Osteoblast (primary cell): ENCODE results near the gene FRMD5. TPM values are rescaled to one million over a fixed set of nuclear protein-coding genes. Genes with fewer than 3 reads are reported as not detected.

Experiments
- DNase-seq: peaks from one replicate; pipeline ENCODE4 v3.0.0; 2011; ENCODE audit warnings: low spot score, mixed read lengths; ENCODE audit not compliant: insufficient read length; ENCODE audit errors: missing footprints
- H2AFZ ChIP-seq: 2 replicates; pipeline ENCODE4 v1.6.0; 2011; ENCODE audit warnings: mild to moderate bottlenecking, low read length
- H3K27ac ChIP-seq: 2 replicates; pipeline ENCODE4 v1.5.1; 2011; ENCODE audit warnings: mild to moderate bottlenecking, low read depth, low read length, moderate library complexity
- H3K27me3 ChIP-seq: 2 replicates; pipeline ENCODE4 v1.6.0; 2012; ENCODE audit warnings: mild to moderate bottlenecking, control low read depth, inconsistent platforms, low read length, moderate library complexity; ENCODE audit not compliant: insufficient read depth
- H3K36me3 ChIP-seq: 2 replicates; pipeline ENCODE4 v1.5.1; 2011; ENCODE audit warnings: mild to moderate bottlenecking, low read length, control low read depth, moderate library complexity; ENCODE audit not compliant: insufficient read depth
- H3K4me1 ChIP-seq: 2 replicates; pipeline ENCODE4 v1.5.1; 2011; ENCODE audit warnings: mild to moderate bottlenecking, low read length, control low read depth, moderate library complexity; ENCODE audit not compliant: insufficient read depth
- H3K4me2 ChIP-seq: 2 replicates; pipeline ENCODE4 v1.6.0; 2011; ENCODE audit warnings: mild to moderate bottlenecking, low read length; ENCODE audit not compliant: insufficient read depth
- H3K4me3 ChIP-seq: fragments of 200-600 bp; sonication (generic); 3 replicates; pipeline ENCODE4 v1.5.1; 2012; ENCODE audit warnings: mild to moderate bottlenecking, low read length, inconsistent platforms; ENCODE audit not compliant: insufficient read depth
- H3K79me2 ChIP-seq: 2 replicates; pipeline ENCODE4 v1.6.0; 2012; ENCODE audit warnings: mild to moderate bottlenecking, low read length, control low read depth, inconsistent platforms; ENCODE audit not compliant: insufficient read depth
- H3K9me3 ChIP-seq: 2 replicates; pipeline ENCODE4 v1.5.1; 2011; ENCODE audit warnings: low read depth, low read length, control low read depth
- H4K20me1 ChIP-seq: 2 replicates; pipeline ENCODE4 v1.6.0; 2012; ENCODE audit warnings: mild to moderate bottlenecking, low read length, control low read depth; ENCODE audit not compliant: insufficient read depth
- CTCF ChIP-seq: IDR thresholded peaks from 2 replicates; pipeline ENCODE4 v1.5.1; 2011; ENCODE audit warnings: mild to moderate bottlenecking, low read depth, low read length, moderate library complexity; ENCODE audit errors: extremely low read depth
- total RNA-seq: library from RNA; depleted of rRNA; stranded (reverse); fragments of >200 nt; gene quantifications from 2 replicates; pipeline ENCODE4 v1.2.3, GENCODE V29; 2012

Gene FRMD5
- total RNA-seq, 1 donor = 3.3 TPM

GRCh38 chr15:44101944-44102343 is 93.1 kb downstream of the FRMD5 start:
- Histone ChIP-seq H3K9me3 (no peaks in the 10 kb centered on the region), H3K4me3 (no peak overlapping the region), H3K79me2 (peaks cover 11% of the 10 kb centered on the region), H3K36me3 (no peaks in the 10 kb centered on the region), H3K27ac (peak overlapping the region; percentile 90), H4K20me1 (no peaks in the 10 kb centered on the region), H2AFZ (no peak overlapping the region), H3K4me2 (peak overlapping the region; percentile 73), H3K27me3 (no peaks in the 10 kb centered on the region), H3K4me1 (peaks cover 32% of the 10 kb centered on the region)
- peak; percentile 14 for DNase-seq
- TF ChIP-seq CTCF = no peak

GRCh38 chr15:44101286-44101685 is 93.8 kb downstream of the FRMD5 start:
- Histone ChIP-seq H4K20me1 (no peaks in the 10 kb centered on the region), H3K4me1 (peaks cover 32% of the 10 kb centered on the region), H3K4me2 (peak overlapping the region; percentile 23), H3K36me3 (no peaks in the 10 kb centered on the region), H3K79me2 (peaks cover 7% of the 10 kb centered on the region), H3K4me3 (no peak overlapping the region), H3K9me3 (no peaks in the 10 kb centered on the region), H2AFZ (no peak overlapping the region), H3K27ac (peak overlapping the region; percentile 90), H3K27me3 (no peaks in the 10 kb centered on the region)
- TF ChIP-seq CTCF = no peak
- DNase-seq = peak; percentile 18

DNA sequence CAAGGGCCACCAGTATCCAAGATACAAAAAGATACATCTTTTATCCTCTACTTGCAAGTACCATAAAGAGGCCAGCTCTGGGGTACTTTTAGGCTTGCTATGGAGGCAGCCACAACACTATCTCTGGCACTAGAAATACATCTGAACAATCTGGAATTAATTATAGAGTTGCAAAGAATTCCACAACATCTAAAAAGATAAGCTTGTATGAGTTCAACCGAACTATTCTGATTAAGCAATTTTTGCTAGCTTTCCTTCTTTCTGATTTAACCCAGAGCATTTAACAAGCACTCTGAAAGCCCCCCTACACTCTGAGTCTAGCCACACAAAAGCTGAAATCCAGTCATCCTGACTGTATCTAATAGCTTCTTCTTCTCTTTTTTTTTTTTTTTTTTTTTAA is 95.4 kb downstream of the FRMD5 start:
- no peak for DNase-seq
- H3K27ac ChIP-seq = no peak overlapping the region
- no peaks in the 10 kb centered on the region for H3K9me3 ChIP-seq

GRCh38 chr15:44097552-44097951 is 97.5 kb downstream of the FRMD5 start:
- Histone ChIP-seq H3K27me3 (no peaks in the 10 kb centered on the region), H3K4me2 (no peak overlapping the region), H3K9me3 (no peaks in the 10 kb centered on the region), H3K4me3 (no peak overlapping the region), H3K36me3 (no peaks in the 10 kb centered on the region), H3K27ac (no peak overlapping the region), H2AFZ (no peak overlapping the region), H4K20me1 (no peaks in the 10 kb centered on the region), H3K79me2 (peaks cover 3% of the 10 kb centered on the region), H3K4me1 (peaks cover 33% of the 10 kb centered on the region)
- no peak for DNase-seq
- TF ChIP-seq CTCF = no peak

More for the DNA sequence above, 95.4 kb downstream of the FRMD5 start:
- H4K20me1 ChIP-seq = no peaks in the 10 kb centered on the region
- H2AFZ ChIP-seq = no peak overlapping the region
- no peak overlapping the region for H3K4me2 ChIP-seq
- peaks cover 34% of the 10 kb centered on the region for H3K4me1 ChIP-seq
- H3K27me3 ChIP-seq = no peaks in the 10 kb centered on the region
- TF ChIP-seq CTCF = no peak
- H3K36me3 ChIP-seq = no peaks in the 10 kb centered on the region
- peaks cover 5% of the 10 kb centered on the region for H3K79me2 ChIP-seq
- no peak overlapping the region for H3K4me3 ChIP-seq
